ENCODE results near the gene CWC25. TPM values are rescaled to one million over a fixed set of nuclear protein-coding genes. Genes with fewer than 3 reads are reported as not detected.

The CWC25 gene
- total and polyA plus RNA-seq, 2 of the 13 experiments (the other 11 are each of a cell fraction or from before 2014, with no cell fraction given): 15.6 to 22.7 TPM

- TF ChIP-seq NFAT5 (CRISPR knock-in tag; IDR thresholded peaks at IDR 0.05): peak; percentile 70; the same call in 1 of the 2 replicates
- no peak for TF ChIP-seq MLLT10 (CRISPR knock-in tag; IDR thresholded peaks at IDR 0.05)
- peak; percentile 93 for TF ChIP-seq SALL1 (CRISPR knock-in tag; IDR thresholded peaks at IDR 0.05)
- TF ChIP-seq ZBTB42 (CRISPR knock-in tag; IDR thresholded peaks at IDR 0.05): 0 out of 2 replicates have a peak, but pooled peaks have one; percentile 45
- peak; percentile 71; the same call in 1 of the 2 replicates for TF ChIP-seq ZBED4 (CRISPR knock-in tag; IDR thresholded peaks at IDR 0.05; ENCODE audit: borderline replicate concordance)
- no peak for TF ChIP-seq ZNF20 (CRISPR knock-in tag; IDR thresholded peaks at IDR 0.05)
- TF ChIP-seq PPARG (CRISPR knock-in tag; conservative IDR thresholded peaks at IDR 0.05): peak; percentile 49
- peak; percentile 70 for TF ChIP-seq CEBPB (IDR thresholded peaks at IDR 0.05; ENCODE audit: borderline replicate concordance, low read depth, low read length)
- TF ChIP-seq DR1 (CRISPR knock-in tag; IDR thresholded peaks at IDR 0.05): peak; percentile 95
- peak; percentile 61 for TF ChIP-seq JARID2 (CRISPR knock-in tag; IDR thresholded peaks at IDR 0.05; ENCODE audit: insufficient replicate concordance)
- peak; percentile 90; the same call in 1 of the 2 replicates for TF ChIP-seq ZNF839 (CRISPR knock-in tag; IDR thresholded peaks at IDR 0.05; ENCODE audit: borderline replicate concordance)
- TF ChIP-seq MED1 (CRISPR knock-in tag; IDR thresholded peaks at IDR 0.05): peak; percentile 83
- peak; percentile 100 for TF ChIP-seq ARID4A (CRISPR knock-in tag; IDR thresholded peaks at IDR 0.05; ENCODE audit: borderline replicate concordance)
- TF ChIP-seq ZBTB3 (CRISPR knock-in tag; IDR thresholded peaks at IDR 0.05; ENCODE audit: borderline replicate concordance, low read depth): peak; percentile 98
These were observed at the start of gene CWC25 (continued) for GRCh38 chr17:38824899-38825761.

Measured in HepG2 (cell line).